K562 (cell line): Measurements from ENCODE around the gene PAN3. TPM values are rescaled to one million over a fixed set of nuclear protein-coding genes. Genes with fewer than 3 reads are reported as not detected.

ENCODE experiments used
- ATAC-seq: fragments of 200-7000 bp; cut with Tn5 transposase; 3 replicates; pipeline ENCODE4 v1.9.1; 2020; ENCODE audit warnings: moderate library complexity
- BruUV-seq: library from RNA; stranded (reverse); fragments of 400-500 nt; replicated peaks from 2 replicates; lab custom pipeline; 2021; lab: Mats Ljungman, UMichigan
- CTCF ChIA-PET: fragments of 300-600 bp; formaldehyde crosslinking; extraction: SDS; loops from one replicate; lab custom pipeline; 2021; ENCODE audit warnings: low intra/inter-chr PET ratio; lab: Yijun Ruan, JAX
- POLR2A ChIA-PET: fragments of 300-600, 350-650 bp; sonication (Branson Sonifier 250); formaldehyde crosslinking; extraction: SDS; loops from one replicate; lab custom pipeline; 2021; ENCODE audit warnings: antibody characterized with exemption, inconsistent platforms; lab: Yijun Ruan, JAX
- DNase-seq, 4 experiments: peaks; one replicate each; pipeline versions ENCODE4 v3.0.0 to v3.0.0-alpha.2; 2011 to 2018; ENCODE audit warnings: low spot score in 3 of 4, mixed read lengths in 3 of 4; ENCODE audit errors: extremely low read depth in 1 of 4
- FAIRE-seq: peaks from 2 replicates; lab custom pipeline; 2011; peaks lifted over from hg19 to GRCh38; lab: Jason Lieb, UNC
- H2AFZ ChIP-seq: 2 replicates; pipeline ENCODE4 v1.6.0; 2011; ENCODE audit warnings: low read depth, low read length, control low read depth, inconsistent platforms
- H3K27ac ChIP-seq: fragments of 200-600 bp; 3 replicates; pipeline ENCODE4 v1.8.0; 2011; ENCODE audit warnings: low read depth, mild to moderate bottlenecking, control low read depth, inconsistent platforms, low read length, moderate library complexity, mixed read lengths; ENCODE audit errors: extremely low read depth
- H3K27me3 ChIP-seq, 2 experiments: fragments of 300-600 bp in 1 of 2; 2 replicates in 1 of 2; 3 replicates in 1 of 2; pipeline versions ENCODE4 v1.6.0 to v1.8.0; 2011; ENCODE audit warnings: inconsistent platforms in 2 of 2, low read length in 2 of 2, mild to moderate bottlenecking in 1 of 2, mixed read lengths in 1 of 2, moderate library complexity in 1 of 2; ENCODE audit not compliant: control insufficient read depth in 2 of 2, insufficient read depth in 2 of 2
- H3K36me3 ChIP-seq: fragments of 300-600 bp; 3 replicates; pipeline ENCODE4 v1.8.0; 2011; ENCODE audit warnings: mild to moderate bottlenecking, low read length, inconsistent platforms; ENCODE audit not compliant: control insufficient read depth, insufficient read depth
- H3K4me1 ChIP-seq, 2 experiments: fragments of 200-600 bp in 1 of 2; replicated peaks in 1 of 2; 2 replicates in 1 of 2; 3 replicates in 1 of 2; pipeline versions ENCODE4 v1.5.1 to v1.8.0; 2011; ENCODE audit warnings: inconsistent platforms in 2 of 2, low read length in 2 of 2, mild to moderate bottlenecking in 1 of 2, mixed read lengths in 1 of 2, moderate library complexity in 1 of 2; ENCODE audit not compliant: control insufficient read depth in 2 of 2, insufficient read depth in 2 of 2
- H3K4me2 ChIP-seq: 2 replicates; pipeline ENCODE4 v1.6.1; 2011; ENCODE audit warnings: low read length, control low read depth, inconsistent platforms, mixed read lengths; ENCODE audit not compliant: insufficient read depth
- H3K4me3 ChIP-seq: fragments of 200-600 bp; sonication (generic), shearing (Covaris generic); 2 replicates; pipeline ENCODE4 v1.5.1; 2016; ENCODE audit warnings: control low read depth, inconsistent platforms
- H3K79me2 ChIP-seq: fragments of 200-600 bp; 3 replicates; pipeline ENCODE4 v1.8.0; 2011; ENCODE audit warnings: low read length, inconsistent platforms; ENCODE audit not compliant: control insufficient read depth, insufficient read depth
- H3K9ac ChIP-seq, 2 experiments: 2 replicates each; pipeline versions ENCODE4 v1.6.0 to v1.6.1; 2011; ENCODE audit warnings: low read depth in 2 of 2, low read length in 2 of 2, control low read depth in 1 of 2, inconsistent platforms in 1 of 2, mild to moderate bottlenecking in 1 of 2, mixed read lengths in 1 of 2; ENCODE audit not compliant: insufficient read depth in 1 of 2
- H3K9me1 ChIP-seq: one replicate; pipeline ENCODE4 v1.6.0; 2011; ENCODE audit warnings: inconsistent platforms, mild to moderate bottlenecking, low read length, moderate library complexity; ENCODE audit not compliant: control insufficient read depth, insufficient read depth
- H3K9me3 ChIP-seq: replicated peaks from 2 replicates; pipeline ENCODE4 v1.5.1; 2011; ENCODE audit warnings: low read depth, low read length, inconsistent platforms; ENCODE audit not compliant: control insufficient read depth, insufficient read depth
- H4K20me1 ChIP-seq: replicated peaks from 2 replicates; pipeline ENCODE4 v1.6.1; 2011; ENCODE audit warnings: low read length, inconsistent platforms, mixed read lengths; ENCODE audit not compliant: control insufficient read depth, insufficient read depth
- BACH1 ChIP-seq: fragments of 200-800 bp; sonication (Bioruptor generic); IDR thresholded peaks from 2 replicates; pipeline ENCODE4 v1.6.1; 2016; ENCODE audit warnings: missing genetic modification characterization, missing compliant biosample characterization
- MCM3 ChIP-seq: fragments of 450-650 bp; IDR thresholded peaks from 2 replicates; pipeline ENCODE4 v1.6.1; 2016
- MYBL2 ChIP-seq, 2 experiments: fragments of 450-650 bp in 1 of 2; sonication (generic) in 1 of 2; formaldehyde crosslinking in 1 of 2; IDR thresholded peaks; 2 replicates each; pipeline versions ENCODE4 v1.6.1 to v1.8.1; 2017 to 2022; ENCODE audit warnings: borderline replicate concordance in 1 of 2, inconsistent platforms in 1 of 2, low read depth in 1 of 2, mild to moderate bottlenecking in 1 of 2, missing genetic modification reagents in 1 of 2, moderate library complexity in 1 of 2
- SETDB1 ChIP-seq: IDR thresholded peaks from one replicate; pipeline ENCODE4 v1.6.1; 2012; ENCODE audit warnings: low read length, control low read depth, inconsistent platforms
- SIN3B ChIP-seq: fragments of 450-650 bp; IDR thresholded peaks from 2 replicates; pipeline ENCODE4 v1.6.1; 2017; ENCODE audit warnings: low read depth, mild to moderate bottlenecking, moderate library complexity
- SNIP1 ChIP-seq: fragments of 450-650 bp; IDR thresholded peaks from 2 replicates; pipeline ENCODE4 v1.7.1; 2017; ENCODE audit warnings: low read depth, mild to moderate bottlenecking
- TSC22D4 ChIP-seq: fragments of 450-650 bp; IDR thresholded peaks from 2 replicates; pipeline ENCODE4 v1.6.1; 2016; ENCODE audit warnings: missing genetic modification characterization, missing biosample characterization, control low read depth
- ZNF146 ChIP-seq: IDR thresholded peaks from one replicate; pipeline ENCODE4 v1.6.1; 2018; ENCODE audit warnings: missing compliant biosample characterization; ENCODE audit not compliant: unreplicated experiment
- ZNF174 ChIP-seq: fragments of 250-450 bp; sonication (Bioruptor Pico); IDR thresholded peaks from 2 replicates; pipeline ENCODE4 v1.4.0; 2020; ENCODE audit warnings: mild to moderate bottlenecking
- ZNF239 ChIP-seq: fragments of 250-450 bp; sonication (Bioruptor Pico); IDR thresholded peaks from 2 replicates; pipeline ENCODE4 v1.4.0; 2020; ENCODE audit warnings: mild to moderate bottlenecking
- in situ Hi-C: fragments of 300-500 bp; cut with MboI; formaldehyde crosslinking; loops from 4 replicates; pipeline ENCODE4 v1.15.0; 2018; ENCODE audit warnings: inconsistent platforms, mixed read lengths
- intact Hi-C: fragments of 100-400 bp; cut with micrococcal nuclease; formaldehyde crosslinking; loops from 2 replicates; pipeline ENCODE4 v1.14.2; 2022
- polyA plus RNA-seq, 8 experiments: library from polyadenylated mRNA; depleted of rRNA in 4 of 8; stranded (reverse) in 5 of 8; unstranded in 3 of 8; fragments of >200 nt; fragmentation: Nextera tagmentation in 2 of 8; fragmentation: Illumina TruSeq in 1 of 8; extraction: Ambion mirVana in 2 of 8; extraction: Trizol in 1 of 8; gene quantifications; 2 replicates each; pipeline versions ENCODE4 v1.2.1 to v1.2.3, GENCODE V29; 2011 to 2014; ENCODE audit warnings: inconsistent platforms in 1 of 8, missing spikeins in 1 of 8
- total RNA-seq, 7 experiments: library from RNA; depleted of rRNA in 6 of 7; stranded (reverse); fragments of >200 nt in 6 of 7; fragmentation: Illumina TruSeq in 2 of 7; extraction: Trizol in 2 of 7; gene quantifications; 2 replicates each; pipeline versions ENCODE4 v1.2.1 to v1.2.3, GENCODE V29; 2011 to 2021; ENCODE audit warnings: low replicate concordance in 1 of 7
- TF ChIP-seq, protein P1 (sequence below): fragments of 450-650 bp; formaldehyde crosslinking; IDR thresholded peaks from 2 replicates; pipeline ENCODE4 v1.4.0; 2022; ENCODE audit warnings: missing genetic modification characterization
- TF ChIP-seq, protein P2 (sequence below): sonication (generic); formaldehyde crosslinking; IDR thresholded peaks from 2 replicates; pipeline ENCODE4 v1.8.1; 2022; ENCODE audit warnings: missing genetic modification reagents
- TF ChIP-seq, protein P3 (sequence below): fragments of 450-650 bp; formaldehyde crosslinking; IDR thresholded peaks from 2 replicates; pipeline ENCODE4 v1.4.0; 2020; ENCODE audit warnings: mild to moderate bottlenecking, moderate library complexity
- TF ChIP-seq, protein P4 (sequence below): fragments of 250-450 bp; sonication (Bioruptor Pico); IDR thresholded peaks from 2 replicates; pipeline ENCODE4 v1.5.0; 2021; ENCODE audit warnings: mild to moderate bottlenecking, moderate library complexity

Gene PAN3
- total and polyA plus RNA-seq, 9 of the 15 experiments (the other 6 are each of a cell fraction or from before 2014, with no cell fraction given), result 7.2 to 19.9 (median 11.6) TPM

DNA sequence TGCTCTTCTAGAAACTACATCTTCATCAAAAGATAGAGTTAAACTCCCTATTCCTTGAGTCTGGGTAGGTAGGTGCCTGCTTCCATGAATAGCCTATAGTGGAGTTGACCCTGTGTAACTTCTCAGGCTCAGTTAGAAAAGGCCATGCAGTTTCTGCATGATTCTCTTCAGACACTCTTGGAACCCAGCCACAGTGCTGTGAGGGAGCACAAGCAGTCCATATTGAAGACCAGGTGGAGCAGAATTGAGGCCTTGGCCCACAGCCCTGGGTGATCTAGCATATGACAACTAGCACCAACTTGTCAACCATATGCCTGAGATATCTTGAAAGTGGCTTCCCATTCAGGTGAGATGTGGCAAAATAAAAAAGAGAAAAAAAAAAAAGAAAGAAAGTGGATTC lies 10.3 kb upstream of the PAN3 start:
- POLR2A ChIA-PET, result interaction anchor here (0.8 kb wide), 1 partner anchor 10 kb away, joined by 3 read pairs; no protein-coding TSS in a partner anchor
- Histone ChIP-seq H3K79me2 (no peaks in the 10 kb centered on the region), H3K9ac (no peak overlapping the region), H3K4me3 (no peak overlapping the region), H3K27me3 (no peaks in the 10 kb centered on the region), H3K27ac (no peak overlapping the region), H4K20me1 (no peaks in the 10 kb centered on the region), H3K36me3 (no peaks in the 10 kb centered on the region), H3K9me3 (no peaks in the 10 kb centered on the region), H3K9me1 (no peaks in the 10 kb centered on the region), H3K4me2 (no peak overlapping the region), H3K4me1 (no peaks in the 10 kb centered on the region), H2AFZ (no peak overlapping the region)
- no peak for ATAC-seq
- no TSS peak for BruUV-seq
- FAIRE-seq, result no peak
- no peak for DNase-seq
- intact Hi-C loops (no loop called here), in situ Hi-C loops (no loop called here)
- CTCF ChIA-PET, result no interaction called here
- TF ChIP-seq, protein P1, sequence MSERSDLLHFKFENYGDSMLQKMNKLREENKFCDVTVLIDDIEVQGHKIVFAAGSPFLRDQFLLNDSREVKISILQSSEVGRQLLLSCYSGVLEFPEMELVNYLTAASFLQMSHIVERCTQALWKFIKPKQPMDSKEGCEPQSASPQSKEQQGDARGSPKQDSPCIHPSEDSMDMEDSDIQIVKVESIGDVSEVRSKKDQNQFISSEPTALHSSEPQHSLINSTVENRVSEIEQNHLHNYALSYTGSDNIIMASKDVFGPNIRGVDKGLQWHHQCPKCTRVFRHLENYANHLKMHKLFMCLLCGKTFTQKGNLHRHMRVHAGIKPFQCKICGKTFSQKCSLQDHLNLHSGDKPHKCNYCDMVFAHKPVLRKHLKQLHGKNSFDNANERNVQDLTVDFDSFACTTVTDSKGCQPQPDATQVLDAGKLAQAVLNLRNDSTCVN (CRISPR knock-in tag), result no peak
- no peak for TF ChIP-seq SIN3B
- no peak for TF ChIP-seq SNIP1
- no peak for TF ChIP-seq TSC22D4
- TF ChIP-seq MCM3, result no peak
- no peak for TF ChIP-seq ZNF146 (CRISPR knock-in tag)
- TF ChIP-seq BACH1 (tag), result no peak
- no peak for TF ChIP-seq ZNF239 (CRISPR knock-in tag)
- TF ChIP-seq SETDB1, result no peak
- TF ChIP-seq, protein P2, sequence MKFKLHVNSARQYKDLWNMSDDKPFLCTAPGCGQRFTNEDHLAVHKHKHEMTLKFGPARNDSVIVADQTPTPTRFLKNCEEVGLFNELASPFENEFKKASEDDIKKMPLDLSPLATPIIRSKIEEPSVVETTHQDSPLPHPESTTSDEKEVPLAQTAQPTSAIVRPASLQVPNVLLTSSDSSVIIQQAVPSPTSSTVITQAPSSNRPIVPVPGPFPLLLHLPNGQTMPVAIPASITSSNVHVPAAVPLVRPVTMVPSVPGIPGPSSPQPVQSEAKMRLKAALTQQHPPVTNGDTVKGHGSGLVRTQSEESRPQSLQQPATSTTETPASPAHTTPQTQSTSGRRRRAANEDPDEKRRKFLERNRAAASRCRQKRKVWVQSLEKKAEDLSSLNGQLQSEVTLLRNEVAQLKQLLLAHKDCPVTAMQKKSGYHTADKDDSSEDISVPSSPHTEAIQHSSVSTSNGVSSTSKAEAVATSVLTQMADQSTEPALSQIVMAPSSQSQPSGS (CRISPR knock-in tag), result no peak
- TF ChIP-seq, protein P3, sequence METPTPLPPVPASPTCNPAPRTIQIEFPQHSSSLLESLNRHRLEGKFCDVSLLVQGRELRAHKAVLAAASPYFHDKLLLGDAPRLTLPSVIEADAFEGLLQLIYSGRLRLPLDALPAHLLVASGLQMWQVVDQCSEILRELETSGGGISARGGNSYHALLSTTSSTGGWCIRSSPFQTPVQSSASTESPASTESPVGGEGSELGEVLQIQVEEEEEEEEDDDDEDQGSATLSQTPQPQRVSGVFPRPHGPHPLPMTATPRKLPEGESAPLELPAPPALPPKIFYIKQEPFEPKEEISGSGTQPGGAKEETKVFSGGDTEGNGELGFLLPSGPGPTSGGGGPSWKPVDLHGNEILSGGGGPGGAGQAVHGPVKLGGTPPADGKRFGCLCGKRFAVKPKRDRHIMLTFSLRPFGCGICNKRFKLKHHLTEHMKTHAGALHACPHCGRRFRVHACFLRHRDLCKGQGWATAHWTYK (CRISPR knock-in tag), result no peak
- no peak for TF ChIP-seq MYBL2 (IDR thresholded peaks at IDR 0.05; ENCODE audit: low read depth)
- TF ChIP-seq MYBL2 (CRISPR knock-in tag; IDR thresholded peaks at IDR 0.05; ENCODE audit: borderline replicate concordance), result no peak
- TF ChIP-seq, protein P4, sequence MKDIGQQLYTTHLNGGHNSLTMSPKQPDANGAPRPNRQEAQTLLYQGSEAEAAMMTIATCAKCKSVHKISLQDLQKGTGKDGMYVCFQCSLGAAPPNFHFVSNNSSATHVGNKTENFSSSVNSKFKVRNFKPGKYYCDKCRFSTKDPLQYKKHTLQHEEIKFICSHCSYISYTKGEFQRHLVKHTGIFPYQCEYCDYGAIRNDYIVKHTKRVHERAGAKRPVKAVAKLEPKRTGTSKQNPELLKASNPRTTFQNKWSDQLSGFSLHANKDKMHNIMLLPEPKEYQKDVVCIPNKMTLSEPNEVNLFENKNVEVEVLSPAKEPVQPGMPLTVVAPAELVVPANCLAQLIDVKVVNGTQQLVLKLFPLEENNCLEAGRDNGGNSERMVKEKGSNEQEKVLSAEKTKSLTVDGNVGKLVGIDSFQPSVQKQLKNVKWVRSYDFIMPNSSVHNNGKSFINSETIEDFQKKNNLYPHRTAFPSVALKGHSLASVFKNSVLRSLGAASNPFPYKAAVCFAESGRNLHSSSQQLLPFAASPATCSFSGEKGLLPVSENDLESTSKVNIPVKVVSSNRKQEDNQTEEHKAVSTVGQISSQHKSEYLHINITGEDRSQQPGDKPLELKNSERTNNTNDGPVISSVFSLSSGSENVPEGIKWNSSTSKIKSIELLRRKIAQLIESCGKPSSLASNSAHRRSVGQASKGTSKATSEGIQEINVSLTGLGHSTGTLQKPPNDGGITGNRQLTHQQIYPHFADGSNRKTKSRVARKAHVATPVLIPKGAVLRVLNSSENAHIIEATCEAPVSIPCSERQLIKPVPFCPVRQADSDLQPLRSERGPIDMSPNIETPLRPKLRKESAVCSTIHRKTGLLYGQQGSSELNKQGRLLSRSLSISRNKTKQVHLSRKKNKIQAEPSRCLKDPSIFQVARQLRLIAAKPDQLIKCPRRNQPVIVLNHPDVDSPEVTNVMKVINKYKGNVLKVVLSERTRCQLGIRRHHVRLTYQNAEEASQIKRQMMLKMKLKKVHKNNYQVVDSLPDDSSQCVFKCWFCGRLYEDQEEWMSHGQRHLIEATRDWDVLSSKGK (CRISPR knock-in tag), result no peak
- no peak for TF ChIP-seq ZNF174
